ENCODE measurements around the gene KRT72.

The KRT72 gene

GRCh38 chr12:52600941-52601481 lies at the start of gene KRT72:
Gene KRT72, minus strand, starts transcription at chr12:52601463. Its CDS starts 11 bp downstream, at chr12:52601452.
- no peak for DNase-seq

GRCh38 chr12:52650520-52651081 lies 49.3 kb upstream of the KRT72 start:
- DNase-seq = no peak

GRCh38 chr12:52649066-52649465 lies 47.8 kb upstream of the KRT72 start:
- no peak for DNase-seq

DNA sequence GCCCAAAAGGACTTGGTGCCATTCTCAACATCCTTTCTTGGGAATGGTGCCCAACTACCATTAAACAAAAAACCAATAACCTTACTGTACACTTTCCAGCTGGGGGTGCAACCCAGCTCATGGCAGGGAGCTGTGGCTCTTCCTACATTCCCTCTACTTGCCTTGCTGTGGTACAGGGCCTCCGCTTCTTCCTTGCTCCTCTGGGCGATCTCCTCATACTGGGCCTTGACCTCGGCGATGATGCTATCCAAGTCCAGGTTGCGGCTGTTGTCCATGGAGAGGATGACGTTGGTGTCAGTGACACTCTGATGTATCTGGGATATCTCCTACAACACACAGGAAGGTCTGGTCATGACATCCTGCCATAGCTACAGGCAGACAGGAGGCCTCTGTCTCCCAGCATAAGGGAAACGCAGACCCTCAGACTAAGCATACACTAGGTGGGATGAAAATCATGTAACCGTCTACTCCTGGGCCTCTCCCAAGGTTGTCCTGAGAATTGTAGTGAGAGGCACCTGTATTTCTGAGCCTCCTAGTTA lies 46.8 kb upstream of the KRT72 start:
- DNase-seq = no peak

- DNase-seq = no peak
Measured at GRCh38 chr12:52647601-52648000, 46.3 kb upstream of the KRT72 start.

DNA sequence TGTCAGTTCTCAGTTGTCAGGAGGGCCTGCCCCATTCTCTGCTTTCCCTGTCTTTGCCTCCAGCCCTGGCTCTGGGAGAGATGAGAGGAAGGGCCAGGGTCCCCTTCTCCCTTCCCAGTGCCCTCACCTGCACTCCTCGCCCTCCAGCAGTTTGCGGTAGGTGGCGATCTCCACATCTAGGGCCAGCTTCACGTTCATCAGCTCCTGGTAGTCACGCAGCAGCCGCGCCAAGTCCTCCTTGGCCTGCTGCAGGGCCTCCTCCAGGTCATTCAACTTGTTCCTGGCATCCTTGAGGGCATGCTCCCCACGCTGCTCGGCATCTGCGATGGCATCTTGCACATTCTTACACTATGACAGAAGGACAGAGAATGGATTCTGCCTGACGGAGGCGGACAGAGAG lies 45.4 kb upstream of the KRT72 start:
- no peak for DNase-seq

DNA sequence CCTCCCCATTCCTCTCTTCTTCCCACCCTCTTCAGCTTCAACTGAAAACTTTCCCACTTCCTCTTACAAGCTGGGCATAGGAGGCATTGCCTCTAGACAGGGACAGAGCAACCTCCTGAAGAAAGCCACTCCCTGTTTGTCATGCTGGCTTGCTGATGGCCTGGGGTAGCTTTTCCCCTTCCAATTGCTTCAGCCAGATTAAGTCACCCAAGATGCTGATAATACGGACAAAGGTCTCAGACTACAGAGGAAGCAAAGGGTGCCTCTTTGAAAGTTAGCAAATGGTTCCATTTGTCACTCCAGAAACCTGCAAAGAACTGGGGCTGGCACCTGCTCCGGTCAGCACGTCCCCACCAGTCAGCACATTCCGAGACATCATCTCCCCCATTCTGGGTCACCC lies 44.7 kb upstream of the KRT72 start:
- DNase-seq = peak in 1 of 2 experiments; percentile 3

- no peak for DNase-seq
Measured at GRCh38 chr12:52645120-52645761, 44.0 kb upstream of the KRT72 start.

DNA sequence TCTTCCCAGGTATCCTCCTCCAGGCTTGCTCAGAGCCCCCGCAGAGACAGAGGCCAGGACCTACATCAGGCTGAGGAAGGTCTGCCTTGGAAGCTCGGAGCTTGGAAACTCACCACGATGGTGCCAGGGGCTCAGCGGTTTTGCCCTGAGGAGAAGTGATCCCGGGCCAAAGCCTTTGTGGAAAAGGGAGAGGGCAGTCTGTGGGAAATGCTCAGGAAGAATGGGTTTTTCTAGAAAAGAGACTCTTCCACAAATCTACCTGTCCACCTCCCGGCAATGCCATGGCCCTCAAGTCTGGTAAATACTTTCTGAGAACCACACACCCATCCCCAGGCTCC lies 42.8 kb upstream of the KRT72 start:
- DNase-seq = no peak

GRCh38 chr12:52643233-52644077 lies 42.2 kb upstream of the KRT72 start:
- no peak for DNase-seq

DNA sequence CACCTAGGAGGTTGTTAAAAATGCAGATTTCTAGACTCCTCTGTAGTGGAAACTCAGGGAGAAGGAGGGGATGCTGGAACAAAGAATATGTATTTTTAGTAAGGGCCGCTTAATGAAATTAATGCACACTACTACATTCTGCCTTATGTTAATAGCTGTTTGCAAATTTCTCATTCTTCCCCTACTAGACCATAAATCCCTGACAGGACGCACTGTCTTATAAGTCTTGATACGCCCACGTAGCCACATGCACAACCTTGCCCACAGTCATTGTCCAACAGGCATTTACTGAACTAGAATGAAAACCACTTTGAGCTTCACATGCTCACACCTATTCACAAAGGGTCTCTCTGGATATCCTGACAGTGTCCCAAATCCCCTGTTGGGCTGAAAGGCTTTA lies 40.2 kb upstream of the KRT72 start:
- no peak for DNase-seq

GRCh38 chr12:52637299-52637698 lies 36.0 kb upstream of the KRT72 start:
- no peak for DNase-seq

GRCh38 chr12:52636592-52637258 lies 35.5 kb upstream of the KRT72 start:
- DNase-seq = peak; percentile 49 to 52

GRCh38 chr12:52636189-52636588 lies 34.9 kb upstream of the KRT72 start:
- peak; percentile 54 to 55 for DNase-seq

DNA sequence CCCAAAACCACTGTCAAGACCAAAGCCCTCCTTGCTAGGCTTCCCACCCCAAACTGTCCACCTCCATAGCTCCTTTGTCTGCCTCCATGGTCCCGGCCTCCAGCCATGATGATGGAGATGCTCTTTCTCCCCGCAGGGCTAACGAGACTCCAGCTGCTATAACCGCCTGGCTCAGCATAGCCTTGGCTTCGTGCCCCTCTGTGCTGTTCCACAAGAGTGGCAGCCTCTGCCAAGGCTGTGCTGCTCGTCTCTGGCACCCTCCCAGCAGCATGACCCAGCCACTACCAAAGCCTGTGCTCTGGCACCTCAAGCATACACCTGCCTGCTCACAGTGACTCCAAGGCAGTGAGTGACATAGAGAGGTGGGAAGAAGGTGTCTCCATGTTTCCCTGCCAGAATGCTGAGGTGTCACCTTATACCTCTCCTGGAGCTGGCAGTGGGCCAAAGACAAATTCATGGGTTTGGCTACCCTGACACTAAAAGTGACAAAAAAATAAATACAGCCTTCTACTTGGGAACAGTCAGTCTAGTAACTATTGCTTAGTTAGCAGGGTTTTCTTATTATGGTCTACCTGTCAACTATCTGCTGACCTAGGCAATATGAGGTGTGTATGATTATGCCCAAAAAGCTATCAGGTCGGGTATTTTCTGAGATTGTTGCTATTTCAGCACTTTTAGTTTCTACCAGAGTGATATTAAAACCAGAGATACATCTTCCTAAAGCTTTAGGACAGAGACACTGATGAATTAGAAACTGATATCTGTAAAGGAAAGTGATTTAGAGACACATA lies 33.2 kb upstream of the KRT72 start:
- DNase-seq = no peak

DNA sequence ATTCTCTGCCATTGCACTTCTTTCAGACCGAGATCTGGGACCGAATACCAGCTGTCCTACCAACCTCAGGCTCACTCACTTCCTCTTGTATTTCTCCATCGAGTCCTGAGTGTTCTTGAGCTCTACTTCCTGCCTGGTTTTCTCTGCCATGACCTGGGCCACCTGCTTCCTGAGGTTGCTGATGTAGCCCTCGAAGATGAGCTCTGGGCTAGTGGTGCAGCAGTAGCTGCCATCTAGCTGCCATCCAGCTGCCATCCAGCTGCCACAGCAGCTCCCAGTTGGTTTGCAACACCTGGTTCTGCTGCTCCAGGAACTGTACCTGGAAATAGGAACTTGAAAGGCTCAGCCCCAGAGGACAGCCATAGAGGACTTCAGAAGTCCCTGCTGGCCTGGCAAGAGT lies 32.1 kb upstream of the KRT72 start:
- peak; percentile 65 to 74 for DNase-seq

GRCh38 chr12:52632656-52633055 lies 31.4 kb upstream of the KRT72 start:
- DNase-seq = no peak

DNA sequence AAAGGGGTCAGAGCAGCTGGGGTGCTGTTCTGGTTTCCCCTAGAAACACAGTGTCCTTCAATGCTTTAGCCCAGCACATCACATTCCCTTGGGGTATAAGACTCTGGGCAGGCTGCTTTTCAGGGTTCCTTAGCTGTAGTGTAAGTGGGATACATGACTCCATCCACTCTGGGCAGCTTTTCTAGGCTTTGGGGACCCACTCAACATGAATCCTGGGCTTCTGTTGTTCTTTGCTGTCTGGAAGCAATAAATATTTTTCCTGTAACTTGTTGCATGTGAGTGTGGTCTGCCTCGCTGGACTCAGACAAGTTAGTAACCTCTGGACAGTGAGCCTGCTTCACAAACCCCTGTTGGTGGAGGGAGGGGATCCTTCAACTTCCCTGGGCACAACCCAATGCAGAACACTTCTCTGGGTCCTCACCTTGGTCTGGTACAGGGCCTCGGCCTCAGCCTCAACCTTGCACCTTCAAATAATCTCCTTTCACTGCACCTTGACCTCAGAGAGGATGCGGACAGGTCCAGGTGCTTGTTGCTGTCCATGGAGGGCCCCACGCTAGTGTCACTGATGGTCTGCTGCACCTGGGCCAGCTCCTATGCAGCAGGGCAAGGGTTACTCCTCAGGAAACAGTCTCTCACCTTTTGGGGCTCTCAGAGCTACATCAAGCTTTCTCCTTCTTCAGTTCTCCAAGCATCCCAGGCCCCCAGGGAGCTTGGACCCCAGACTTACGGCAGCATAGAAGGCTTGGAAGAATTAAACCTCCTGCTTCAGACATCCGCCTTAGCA lies 30.6 kb upstream of the KRT72 start:
- no peak for DNase-seq

GRCh38 chr12:52631264-52631663 lies 30.0 kb upstream of the KRT72 start:
- DNase-seq = no peak

DNA sequence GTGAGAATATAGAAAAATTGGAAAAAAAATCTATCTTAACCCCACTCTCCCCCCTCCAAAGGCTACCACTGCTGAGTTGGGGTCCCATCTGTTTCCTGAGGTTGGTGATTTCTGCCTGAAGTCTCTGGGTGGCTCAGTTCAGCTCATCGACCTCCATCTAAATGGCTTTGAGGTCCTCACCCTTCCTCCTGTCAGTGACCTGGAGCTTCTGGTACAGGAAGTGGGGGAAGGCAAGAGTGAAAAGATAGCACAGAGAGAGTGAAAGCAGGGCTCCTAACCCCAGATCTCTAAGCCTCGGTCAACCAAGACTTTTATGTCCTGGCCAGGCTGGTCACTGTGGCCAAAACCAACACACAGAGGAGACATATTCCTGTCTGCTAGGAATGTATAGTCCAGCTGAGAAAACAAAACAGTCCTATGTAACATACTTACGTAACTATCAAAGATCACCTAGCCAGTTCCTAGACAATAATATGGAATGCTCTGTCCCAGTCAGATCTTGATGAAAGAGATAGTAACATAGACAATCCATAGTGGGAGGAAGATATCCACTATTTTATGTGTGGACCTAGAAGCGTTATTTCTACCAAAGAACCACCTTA lies 29.4 kb upstream of the KRT72 start:
- no peak for DNase-seq

DNA sequence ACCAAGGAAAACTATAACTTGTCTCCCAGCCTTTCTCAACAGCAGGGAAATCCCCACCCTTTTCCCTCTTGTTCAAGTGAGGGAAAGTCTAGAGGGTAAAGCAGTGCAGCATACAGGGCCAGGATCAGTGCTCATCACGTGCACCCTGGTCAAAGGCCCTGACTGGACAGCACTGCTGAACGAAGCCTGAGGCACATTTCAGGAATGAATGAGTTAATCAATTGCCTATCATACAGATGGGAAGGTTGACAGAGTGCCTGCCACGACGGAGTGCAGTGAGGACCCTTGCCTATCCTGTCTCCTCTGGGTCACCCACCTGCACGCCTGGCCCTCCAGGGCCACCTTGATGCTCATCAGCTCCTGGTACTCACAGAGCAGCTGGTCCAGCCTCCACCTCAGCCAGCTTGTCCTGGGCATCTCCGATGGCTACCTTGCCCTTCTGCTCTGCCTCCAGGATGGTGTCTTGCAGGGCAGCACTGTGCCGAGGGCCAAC lies 28.8 kb upstream of the KRT72 start:
- no peak for DNase-seq

All from AML-193 (cell line).